PC-3 (cell line): ENCODE results near the gene KAT2B. TPM values are rescaled to one million over a fixed set of nuclear protein-coding genes. Genes with fewer than 3 reads are reported as not detected.

Experiments
- ATAC-seq: fragments of 200-7000 bp; cut with Tn5 transposase; 2 replicates; pipeline ENCODE4 v1.9.1; 2020; ENCODE audit warnings: mild to moderate bottlenecking, moderate library complexity
- BruUV-seq: library from RNA; stranded (reverse); fragments of 400-500 nt; replicated peaks from 2 replicates; lab custom pipeline; 2021; lab: Mats Ljungman, UMichigan
- CTCF ChIA-PET: fragments of 300-600 bp; sonication (Branson Sonifier 250); formaldehyde crosslinking; loops from one replicate; lab custom pipeline; 2022; ENCODE audit warnings: antibody characterized with exemption; lab: Charles Lee
- POLR2A ChIA-PET: fragments of 300-600 bp; sonication (Branson Sonifier 250); formaldehyde crosslinking; loops from one replicate; lab custom pipeline; 2022; ENCODE audit warnings: antibody characterized with exemption; ENCODE audit not compliant: unreplicated experiment; lab: Charles Lee
- DNase-seq: peaks from one replicate; pipeline ENCODE4 v3.0.0-alpha.2; 2015
- H2AFZ ChIP-seq: fragments of 300-600 bp; sonication (generic); 2 replicates; pipeline ENCODE4 v1.6.0; 2016; ENCODE audit warnings: antibody characterized with exemption, low read length
- H3F3A ChIP-seq: fragments of 300-600 bp; sonication (generic); one replicate; pipeline ENCODE4 v1.6.0; 2017; ENCODE audit warnings: antibody characterized with exemption, low read length, control low read depth, mild to moderate bottlenecking; ENCODE audit not compliant: unreplicated experiment
- H3K27ac ChIP-seq: fragments of 300-600 bp; sonication (generic); 2 replicates; pipeline ENCODE4 v1.5.1; 2016; ENCODE audit warnings: mild to moderate bottlenecking, low read length
- H3K27me3 ChIP-seq: fragments of 300-600 bp; sonication (generic); 2 replicates; pipeline ENCODE4 v1.6.1; 2016; ENCODE audit warnings: low read length, mixed read lengths
- H3K36me3 ChIP-seq: fragments of 300-600 bp; sonication (generic); 2 replicates; pipeline ENCODE4 v1.6.1; 2016; ENCODE audit warnings: low read depth, mixed run types, low read length, mixed read lengths
- H3K4me1 ChIP-seq: fragments of 300-600 bp; sonication (generic); 2 replicates; pipeline ENCODE4 v1.5.1; 2016; ENCODE audit warnings: low read length; ENCODE audit not compliant: insufficient read depth
- H3K4me2 ChIP-seq: fragments of 300-600 bp; sonication (generic); 2 replicates; pipeline ENCODE4 v1.6.0; 2016; ENCODE audit warnings: low read length
- H3K4me3 ChIP-seq: fragments of 300-600 bp; sonication (generic); 2 replicates; pipeline ENCODE4 v1.5.1; 2016; ENCODE audit warnings: mild to moderate bottlenecking, low read length, mixed read lengths
- H3K79me2 ChIP-seq: fragments of 300-600 bp; sonication (generic); 2 replicates; pipeline ENCODE4 v1.6.1; 2017; ENCODE audit warnings: low read length, mixed read lengths
- H3K9ac ChIP-seq: fragments of 300-600 bp; sonication (generic); 2 replicates; pipeline ENCODE4 v1.6.0; 2016; ENCODE audit warnings: mild to moderate bottlenecking, low read length
- H3K9me2 ChIP-seq: fragments of 300-600 bp; sonication (generic); replicated peaks from 2 replicates; pipeline ENCODE4 v1.6.1; 2016; ENCODE audit warnings: mixed run types, low read length, mixed read lengths
- H3K9me3 ChIP-seq: fragments of 300-600 bp; sonication (generic); 2 replicates; pipeline ENCODE4 v1.6.1; 2016; ENCODE audit warnings: low read length, mixed read lengths
- H4K20me1 ChIP-seq: fragments of 300-600 bp; sonication (generic); 2 replicates; pipeline ENCODE4 v1.6.1; 2016; ENCODE audit warnings: low read length, mixed read lengths
- EZH2 ChIP-seq: fragments of 300-600 bp; sonication (generic); IDR thresholded peaks from one replicate; pipeline ENCODE4 v1.6.1; 2017; ENCODE audit warnings: antibody characterized with exemption, mild to moderate bottlenecking, low read length; ENCODE audit not compliant: unreplicated experiment
- EZH2phosphoT487 ChIP-seq: fragments of 300-600 bp; sonication (generic); IDR thresholded peaks from 2 replicates; pipeline ENCODE4 v1.6.1; 2018; ENCODE audit warnings: mild to moderate bottlenecking, antibody characterized with exemption, low read length, borderline replicate concordance
- intact Hi-C: fragments of 100-400 bp; cut with micrococcal nuclease; formaldehyde crosslinking; loops from 2 replicates; pipeline ENCODE4 v1.9.0; 2023
- microRNA-seq: library from miRNA; unstranded; fragments of <30 nt; microRNA quantifications from one replicate; pipeline ENCODE4 v1.1.0, GENCODE V29; 2020; ENCODE audit not compliant: unreplicated experiment
- total RNA-seq: library from RNA; depleted of rRNA; stranded (reverse); fragments of >200 nt; gene quantifications from 2 replicates; pipeline ENCODE4 v1.2.3, GENCODE V29; 2014; rRNA removed
- TF ChIP-seq, protein P1 (sequence below): fragments of 300-600 bp; sonication (generic); conservative IDR thresholded peaks from 2 replicates; pipeline ENCODE4 v1.5.1; 2017; ENCODE audit warnings: antibody characterized with exemption, low read depth, mild to moderate bottlenecking, low read length

Gene KAT2B
- total RNA-seq, 1 experiment from 2014 or later: 11.9 TPM

DNA sequence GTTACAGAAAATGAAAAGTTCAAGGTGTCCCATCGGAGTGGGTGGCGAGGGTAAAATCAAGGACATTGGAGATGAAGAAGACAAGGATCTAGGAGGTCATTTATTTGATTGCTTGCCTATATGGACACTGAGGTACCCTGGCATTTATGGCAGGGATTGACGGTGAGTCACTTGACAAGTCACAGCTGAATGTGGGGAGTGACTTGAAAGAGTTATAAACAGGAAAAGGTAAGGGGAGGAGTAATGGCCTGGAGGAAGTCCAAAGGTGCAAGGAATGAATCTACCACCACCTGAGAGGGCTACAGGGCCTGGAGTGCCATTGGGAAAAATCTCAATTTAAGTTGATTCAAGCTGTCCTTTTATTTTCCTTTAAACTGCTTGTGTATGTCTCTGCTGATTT, 157.5 kb downstream of the KAT2B start:
- no peak for TF ChIP-seq EZH2phosphoT487
- no peak for TF ChIP-seq EZH2
- TF ChIP-seq, protein P1, sequence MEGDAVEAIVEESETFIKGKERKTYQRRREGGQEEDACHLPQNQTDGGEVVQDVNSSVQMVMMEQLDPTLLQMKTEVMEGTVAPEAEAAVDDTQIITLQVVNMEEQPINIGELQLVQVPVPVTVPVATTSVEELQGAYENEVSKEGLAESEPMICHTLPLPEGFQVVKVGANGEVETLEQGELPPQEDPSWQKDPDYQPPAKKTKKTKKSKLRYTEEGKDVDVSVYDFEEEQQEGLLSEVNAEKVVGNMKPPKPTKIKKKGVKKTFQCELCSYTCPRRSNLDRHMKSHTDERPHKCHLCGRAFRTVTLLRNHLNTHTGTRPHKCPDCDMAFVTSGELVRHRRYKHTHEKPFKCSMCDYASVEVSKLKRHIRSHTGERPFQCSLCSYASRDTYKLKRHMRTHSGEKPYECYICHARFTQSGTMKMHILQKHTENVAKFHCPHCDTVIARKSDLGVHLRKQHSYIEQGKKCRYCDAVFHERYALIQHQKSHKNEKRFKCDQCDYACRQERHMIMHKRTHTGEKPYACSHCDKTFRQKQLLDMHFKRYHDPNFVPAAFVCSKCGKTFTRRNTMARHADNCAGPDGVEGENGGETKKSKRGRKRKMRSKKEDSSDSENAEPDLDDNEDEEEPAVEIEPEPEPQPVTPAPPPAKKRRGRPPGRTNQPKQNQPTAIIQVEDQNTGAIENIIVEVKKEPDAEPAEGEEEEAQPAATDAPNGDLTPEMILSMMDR: no peak
- Histone ChIP-seq H3K9me2 (no peaks in the 10 kb centered on the region), H3K27ac (no peak overlapping the region), H3K9ac (no peak overlapping the region), H3K79me2 (no peaks in the 10 kb centered on the region), H3K4me3 (no peak overlapping the region), H2AFZ (no peak overlapping the region), H3K4me1 (peaks cover 8% of the 10 kb centered on the region), H3K36me3 (no peaks in the 10 kb centered on the region), H3F3A (no peaks in the 10 kb centered on the region), H3K4me2 (no peak overlapping the region), H3K27me3 (no peaks in the 10 kb centered on the region), H3K9me3 (no peaks in the 10 kb centered on the region), H4K20me1 (no peaks in the 10 kb centered on the region)
- ATAC-seq: peak; percentile 80
- intact Hi-C loops: no loop called here
- no TSS peak for BruUV-seq
- peak; percentile 73 for DNase-seq
- CTCF ChIA-PET: no interaction called here
- POLR2A ChIA-PET: no interaction called here

DNA sequence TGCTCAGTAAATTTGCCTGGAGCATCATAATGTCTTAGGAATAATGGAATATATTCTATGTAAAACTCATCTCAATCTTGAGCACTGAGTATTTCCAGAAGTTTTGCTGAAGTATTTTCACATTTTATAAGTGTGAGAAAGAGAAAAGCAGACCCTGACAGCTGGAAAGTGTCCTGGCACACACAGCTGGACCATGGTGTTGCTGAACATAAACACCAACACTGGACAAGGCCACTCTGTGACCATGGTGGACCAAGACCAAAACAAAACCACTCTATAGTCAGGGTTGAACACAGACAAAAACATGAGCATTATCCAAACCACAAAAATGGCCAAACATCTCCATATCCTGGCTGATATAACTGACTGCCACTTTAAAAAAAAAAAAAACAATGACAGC, 160.9 kb downstream of the KAT2B start:
- no peak for ATAC-seq
- POLR2A ChIA-PET: no interaction called here
- Histone ChIP-seq H3K4me3 (no peak overlapping the region), H3K36me3 (no peaks in the 10 kb centered on the region), H4K20me1 (no peaks in the 10 kb centered on the region), H3K27me3 (no peaks in the 10 kb centered on the region), H3K4me1 (peaks cover 8% of the 10 kb centered on the region), H3K9me3 (no peaks in the 10 kb centered on the region), H3K4me2 (no peak overlapping the region), H3K9ac (no peak overlapping the region), H3F3A (no peaks in the 10 kb centered on the region), H3K9me2 (no peaks in the 10 kb centered on the region), H3K27ac (no peak overlapping the region), H3K79me2 (no peaks in the 10 kb centered on the region), H2AFZ (no peak overlapping the region)
- CTCF ChIA-PET: no interaction called here
- intact Hi-C loops: no loop called here
- DNase-seq: no peak
- TF ChIP-seq, protein P1: no peak
- no peak for TF ChIP-seq EZH2phosphoT487
- no peak for TF ChIP-seq EZH2
- BruUV-seq: no TSS peak

Small RNAs within 50 kb of the gene (microRNA-seq; reads per million reads assigned to microRNA genes)
- not detected for gene MIR3135A

Other genes starting within 250 kb of the KAT2B start
- not detected in 2 replicates for gene EFHB, start 106.2 kb upstream of the KAT2B start, total RNA-seq
- 61.3 and 86.8 TPM in 2 replicates for gene RAB5A, start 93.3 kb upstream of the KAT2B start, total RNA-seq
- gene PP2D1, start 28.2 kb upstream of the KAT2B start, total RNA-seq: not detected in 2 replicates
- 12.6 and 13.6 TPM in 2 replicates for gene SGO1, start 145.8 kb downstream of the KAT2B start, total RNA-seq